GM21515 (cell line): ENCODE data around the gene DDX11.
A peak's percentile ranks its signal among the peaks of the same experiment; 100 is the strongest.
"Not testable (repeated sequence)": the region's sequence is repeated elsewhere in the genome, so short reads cannot be mapped to it uniquely, and the experiment has no call there.

ENCODE experiments used
- ATAC-seq: cut with Tn5 transposase; IDR thresholded peaks from one replicate; pipeline ENCODE4 v1.9.1; 2021; ENCODE audit not compliant: unreplicated experiment

DDX11 gene

DNA sequence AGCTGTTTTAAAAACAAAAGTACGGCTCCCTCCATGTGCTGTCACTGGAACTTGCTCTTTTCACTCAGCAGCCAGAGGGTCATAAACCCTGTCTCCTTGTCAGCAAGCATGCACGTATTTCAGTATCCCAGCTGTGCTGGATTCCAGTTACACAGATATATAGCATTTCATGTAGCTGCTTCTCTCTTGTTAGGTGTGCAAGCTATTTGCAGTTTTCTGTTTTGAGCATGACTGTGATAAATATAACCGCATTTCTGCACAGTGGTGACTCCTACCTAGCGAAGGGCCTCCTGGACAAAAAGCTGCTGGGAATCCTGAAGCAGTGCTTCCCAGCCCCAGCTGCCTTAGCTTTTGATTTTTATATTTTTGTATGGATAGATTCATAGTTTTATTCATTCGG, 24.7 kb downstream of the DDX11 start:
- ATAC-seq, result not testable (repeated sequence)

DNA sequence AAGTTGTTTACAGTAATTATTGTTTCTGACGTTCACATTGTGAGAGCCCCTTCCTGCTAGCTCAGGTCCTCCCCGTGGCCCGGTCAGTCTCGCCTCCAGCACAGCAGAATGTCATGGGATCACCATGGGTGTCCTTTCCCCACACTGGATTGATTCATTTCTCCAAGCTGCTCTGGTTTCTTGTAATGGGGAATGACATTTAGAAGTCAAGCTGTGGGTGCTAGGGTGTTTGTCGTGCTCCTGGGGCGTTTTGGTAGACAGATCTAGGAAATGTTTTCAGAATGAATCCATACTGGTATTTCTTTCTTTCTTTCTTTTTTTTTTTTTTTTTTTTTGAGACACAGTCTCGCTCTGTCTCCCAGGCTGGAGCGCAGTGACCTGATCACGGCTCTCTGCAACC, 25.1 kb downstream of the DDX11 start:
- not testable (repeated sequence) for ATAC-seq

DNA sequence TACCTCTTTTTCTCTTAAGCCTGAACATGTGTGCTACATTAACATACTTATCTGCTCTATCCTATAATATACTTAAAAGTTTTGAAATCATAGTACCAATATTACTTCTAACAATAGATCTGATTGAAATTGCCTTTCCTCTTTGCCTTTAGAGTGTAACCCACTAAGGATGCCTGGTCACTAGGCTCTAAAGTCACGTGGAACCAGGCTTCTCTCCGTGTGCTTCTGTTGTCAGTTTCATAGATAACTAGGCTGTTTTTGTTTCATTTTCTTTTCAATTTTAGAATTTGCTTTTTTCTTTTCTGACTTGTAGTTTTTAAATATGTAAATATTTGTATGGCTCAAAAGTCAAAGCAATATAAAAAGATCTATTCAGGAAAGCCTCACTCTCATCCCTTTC, 25.8 kb downstream of the DDX11 start:
- ATAC-seq, result not testable (repeated sequence)

DNA sequence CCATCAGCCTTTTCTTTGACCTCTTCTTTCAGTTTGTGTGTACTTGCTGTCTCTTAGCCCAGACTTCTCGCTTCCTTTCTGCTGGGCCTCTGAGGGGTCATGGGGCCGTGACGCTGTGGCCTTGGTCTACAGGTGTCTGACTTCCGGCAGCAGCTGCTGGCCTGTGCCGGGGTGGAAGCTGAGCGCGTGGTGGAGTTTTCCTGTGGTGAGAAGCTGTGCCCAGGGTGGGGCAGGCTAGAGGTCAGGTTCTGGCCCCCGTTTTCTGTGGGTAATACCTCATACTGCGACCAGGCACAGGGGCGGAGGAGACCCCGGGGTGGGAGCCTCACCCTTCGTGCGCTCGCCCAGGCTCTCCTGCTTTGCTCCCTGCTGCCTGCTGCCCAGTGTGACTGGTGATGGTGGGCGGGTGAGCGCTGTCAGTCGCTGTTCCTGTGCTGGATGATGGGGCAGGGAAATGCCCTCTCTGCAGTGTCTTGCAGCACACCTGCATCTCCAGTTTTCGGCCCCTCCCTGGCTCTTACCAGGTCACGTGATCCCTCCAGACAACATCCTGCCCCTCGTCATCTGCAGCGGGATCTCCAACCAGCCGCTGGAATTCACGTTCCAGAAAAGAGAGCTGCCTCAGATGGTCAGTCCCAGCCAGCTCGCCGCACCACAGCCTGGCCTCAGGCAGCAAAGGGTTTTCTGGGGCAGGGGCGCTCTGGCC, 27.0 kb downstream of the DDX11 start:
- ATAC-seq, result peak; percentile 92

DNA sequence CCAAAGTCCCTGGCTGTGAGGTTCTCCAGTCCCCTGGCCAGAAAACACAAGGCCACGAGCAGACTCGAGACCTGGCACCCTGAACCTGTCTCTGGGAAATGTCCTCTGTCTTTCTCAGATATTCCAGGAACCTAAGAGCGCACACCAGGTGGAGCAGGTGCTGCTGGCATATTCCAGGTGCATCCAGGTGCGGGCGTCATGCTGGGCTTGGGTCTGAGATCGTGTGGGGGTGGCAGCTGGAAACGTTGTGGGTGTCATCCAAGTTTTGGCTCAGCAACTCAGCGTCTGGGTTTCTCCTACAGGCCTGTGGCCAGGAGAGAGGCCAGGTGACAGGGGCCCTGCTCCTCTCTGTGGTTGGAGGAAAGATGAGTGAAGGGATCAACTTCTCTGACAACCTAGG, 28.5 kb downstream of the DDX11 start:
- ATAC-seq, result not testable (repeated sequence)

DNA sequence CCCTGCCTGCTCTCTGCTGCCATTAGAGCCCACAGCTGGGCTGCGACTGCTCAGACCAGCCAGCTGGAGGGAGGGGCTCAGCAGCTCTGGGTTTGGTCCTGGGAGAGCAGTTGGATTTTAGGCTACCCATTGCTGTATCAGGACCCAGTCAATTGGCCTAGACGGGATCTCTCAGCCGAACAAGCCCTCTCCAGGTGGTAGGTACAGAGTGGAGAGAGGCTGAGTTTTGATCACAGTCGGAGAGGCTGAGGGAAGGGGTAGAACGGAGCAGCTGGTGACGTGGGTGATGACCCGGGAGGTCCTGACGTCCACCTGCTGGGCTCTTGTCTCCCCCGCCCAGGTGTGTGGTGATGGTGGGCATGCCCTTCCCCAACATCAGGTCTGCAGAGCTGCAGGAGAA, 28.9 kb downstream of the DDX11 start:
- not testable (repeated sequence) for ATAC-seq

DNA sequence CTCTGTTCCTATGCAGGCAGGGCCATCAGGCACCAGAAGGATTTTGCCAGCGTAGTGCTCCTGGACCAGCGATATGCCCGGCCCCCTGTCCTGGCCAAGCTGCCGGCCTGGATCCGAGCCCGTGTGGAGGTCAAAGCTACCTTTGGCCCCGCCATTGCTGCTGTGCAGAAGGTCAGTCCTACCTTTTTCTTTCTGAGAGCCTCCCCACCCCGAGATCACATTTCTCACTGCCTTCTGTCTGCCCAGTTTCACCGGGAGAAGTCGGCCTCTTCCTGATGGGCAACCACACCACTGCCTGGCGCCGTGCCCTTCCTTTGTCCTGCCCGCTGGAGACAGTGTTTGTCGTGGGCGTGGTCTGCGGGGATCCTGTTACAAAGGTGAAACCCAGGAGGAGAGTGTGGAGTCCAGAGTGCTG, 29.9 kb downstream of the DDX11 start:
- not testable (repeated sequence) for ATAC-seq

DNA sequence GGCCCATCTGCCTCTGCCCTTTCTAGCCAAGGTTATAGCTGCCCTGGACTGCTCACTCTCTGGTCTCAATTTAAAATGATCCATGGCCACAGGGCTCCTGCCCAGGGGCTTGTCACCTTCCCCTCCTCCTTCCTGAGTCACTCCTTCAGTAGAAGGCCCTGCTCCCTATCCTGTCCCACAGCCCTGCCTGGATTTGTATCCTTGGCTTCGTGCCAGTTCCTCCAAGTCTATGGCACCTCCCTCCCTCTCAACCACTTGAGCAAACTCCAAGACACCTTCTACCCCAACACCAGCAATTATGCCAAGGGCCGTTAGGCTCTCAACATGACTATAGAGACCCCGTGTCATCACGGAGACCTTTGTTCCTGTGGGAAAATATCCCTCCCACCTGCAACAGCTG, 30.6 kb downstream of the DDX11 start:
- ATAC-seq, result not testable (repeated sequence)

DNA sequence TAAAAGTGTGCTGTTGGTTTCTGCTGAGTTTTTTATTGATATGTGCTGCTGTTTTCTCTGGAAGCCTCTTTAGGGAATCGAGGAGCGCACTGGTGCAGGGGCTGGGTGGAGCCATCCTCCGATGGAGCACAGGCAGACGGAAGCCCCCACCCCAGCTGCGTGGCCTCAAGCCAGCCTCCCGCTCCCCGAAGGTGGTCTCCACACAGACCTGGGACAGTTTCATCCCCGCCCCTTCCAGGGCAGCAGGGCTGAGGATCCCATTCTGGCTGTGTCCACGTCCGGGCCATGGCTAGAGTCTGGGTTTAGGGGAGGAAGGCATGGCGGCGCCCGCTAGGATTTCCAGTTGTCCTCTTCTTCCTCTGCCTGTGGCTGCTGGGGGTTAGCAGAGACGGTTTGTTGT, 31.1 kb downstream of the DDX11 start:
- ATAC-seq, result not testable (repeated sequence)

DNA sequence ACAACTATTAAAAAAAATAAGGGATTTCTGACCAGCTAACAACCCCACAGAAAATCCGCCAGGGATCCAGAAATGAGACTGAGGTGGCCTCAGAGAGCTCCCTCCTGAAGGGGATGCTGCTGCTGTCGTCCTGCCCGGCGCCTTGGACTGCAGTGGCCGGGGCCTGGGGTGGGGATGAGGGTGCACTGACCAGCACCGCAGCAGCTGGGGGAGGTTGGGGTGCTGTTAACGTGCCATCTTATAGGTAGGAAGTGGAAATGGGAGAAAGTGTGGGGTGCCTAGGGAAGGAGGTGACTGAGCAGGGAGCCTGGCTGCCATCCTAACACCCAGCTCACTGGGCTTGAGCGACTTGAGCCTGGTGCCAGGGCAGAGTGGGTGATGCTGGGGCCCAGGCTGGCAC, 32.0 kb downstream of the DDX11 start:
- ATAC-seq, result no peak

DNA sequence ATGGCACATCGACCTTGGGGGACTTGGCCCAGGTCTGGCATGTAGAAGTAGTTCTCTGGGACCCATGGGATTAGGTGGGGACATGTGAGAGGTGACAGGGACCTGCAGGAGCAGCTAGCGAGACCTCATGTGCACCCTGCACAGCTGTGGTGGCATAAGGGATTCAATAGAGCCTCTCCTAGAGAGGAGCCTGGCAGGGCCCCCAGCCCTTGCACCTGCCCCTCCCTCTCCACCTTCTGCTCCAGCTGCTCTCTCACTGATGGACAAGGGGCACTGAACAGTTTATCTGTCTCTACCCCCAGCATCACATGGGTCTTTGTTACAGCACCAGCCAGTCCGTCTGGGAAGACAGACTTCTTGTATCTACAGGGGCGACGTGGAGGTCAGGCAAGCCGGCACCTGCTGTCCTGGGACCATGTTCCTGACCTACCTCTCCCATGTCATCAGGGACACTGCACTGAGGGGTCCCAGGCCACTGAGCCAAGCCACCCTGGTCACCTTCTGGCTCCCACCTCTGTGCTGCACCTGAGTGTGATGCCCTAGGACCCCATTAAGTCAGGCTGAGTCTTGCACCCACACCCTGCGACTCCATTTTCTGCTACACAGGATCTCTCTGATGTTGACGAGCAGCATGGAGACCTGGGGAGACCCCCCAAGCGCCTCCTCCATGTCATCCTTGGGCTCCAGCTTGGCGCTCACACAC, 32.6 kb downstream of the DDX11 start:
- no peak for ATAC-seq

DNA sequence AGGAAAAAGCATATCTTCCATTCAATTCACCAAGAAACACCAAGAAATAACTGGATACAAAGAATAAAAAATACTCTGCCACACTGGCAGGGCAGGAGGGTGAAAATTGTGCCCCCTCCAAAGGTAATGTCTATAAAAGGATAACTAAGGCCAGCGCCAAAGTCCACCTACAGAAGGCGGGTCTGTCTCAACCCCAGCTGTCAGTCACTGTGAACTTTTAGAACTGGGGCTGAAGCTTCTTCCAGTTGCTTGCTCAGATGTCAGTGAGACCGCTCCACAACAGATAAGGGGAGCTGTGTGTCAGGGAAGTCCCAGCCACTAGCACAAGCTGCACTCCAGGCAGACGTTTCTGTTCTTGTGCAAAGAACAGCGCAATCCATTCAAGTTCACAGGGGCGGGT, 36.1 kb downstream of the DDX11 start:
- not testable (repeated sequence) for ATAC-seq

DNA sequence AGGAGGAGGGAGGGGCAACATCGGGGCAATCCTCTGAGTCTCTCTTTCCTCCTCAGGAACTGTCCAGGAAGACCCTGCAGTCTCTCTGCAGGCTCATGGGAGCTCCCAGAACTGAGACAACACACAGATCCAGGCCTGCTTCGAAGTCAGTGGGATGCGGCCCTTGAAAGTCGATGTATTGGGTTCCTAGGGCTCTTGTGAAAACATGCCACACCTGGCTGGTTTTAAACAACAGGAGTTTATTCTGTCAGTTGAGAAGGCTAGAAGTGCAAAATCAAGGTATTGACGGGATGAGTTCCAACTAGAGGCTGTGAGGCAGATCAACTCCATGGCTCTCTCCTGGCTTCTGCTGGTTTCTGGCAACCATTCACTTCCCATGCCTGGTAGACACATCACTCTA, 36.6 kb downstream of the DDX11 start:
- not testable (repeated sequence) for ATAC-seq

DNA sequence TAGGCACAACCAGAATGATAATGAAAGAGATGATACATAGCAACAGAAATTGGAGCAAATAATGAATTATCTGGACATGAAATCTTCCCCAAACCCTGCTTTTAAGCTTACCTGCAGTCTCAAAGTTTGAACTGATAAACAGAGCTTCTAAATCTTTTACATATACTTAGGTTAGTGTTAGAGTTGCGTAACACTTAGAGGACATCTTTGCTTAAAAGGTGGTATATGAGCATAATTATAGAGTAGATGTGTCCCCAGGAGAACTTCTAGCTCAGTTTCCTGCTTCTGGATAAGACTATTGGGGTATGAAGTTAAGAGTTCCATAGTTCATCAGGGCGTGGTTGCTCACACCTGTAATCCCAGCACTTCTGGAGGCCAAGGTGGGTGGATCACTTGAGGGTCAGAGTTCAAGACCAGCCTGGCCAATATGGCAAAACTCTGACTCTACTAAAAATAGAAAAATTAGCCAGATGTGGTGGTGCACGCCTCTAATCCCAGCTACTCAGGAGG, 41.5 kb downstream of the DDX11 start:
- not testable (repeated sequence) for ATAC-seq

DNA sequence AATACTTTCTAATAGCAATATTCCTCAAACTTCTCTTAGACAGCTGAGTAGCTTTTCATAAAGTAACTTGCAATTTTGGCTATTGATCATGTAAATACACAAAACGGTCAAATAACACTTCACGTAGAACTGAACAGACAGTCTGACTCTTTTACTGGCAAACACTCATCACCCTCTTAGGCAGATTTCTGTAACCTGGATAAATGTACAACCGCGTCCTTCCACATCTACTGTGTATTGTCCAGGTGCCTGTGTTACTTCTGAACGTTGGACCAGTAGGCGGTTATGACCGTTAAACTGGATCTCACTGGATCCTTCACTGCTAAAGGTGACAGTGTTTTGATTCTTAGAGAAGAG, 43.2 kb downstream of the DDX11 start:
- ATAC-seq, result peak; percentile 19

DNA sequence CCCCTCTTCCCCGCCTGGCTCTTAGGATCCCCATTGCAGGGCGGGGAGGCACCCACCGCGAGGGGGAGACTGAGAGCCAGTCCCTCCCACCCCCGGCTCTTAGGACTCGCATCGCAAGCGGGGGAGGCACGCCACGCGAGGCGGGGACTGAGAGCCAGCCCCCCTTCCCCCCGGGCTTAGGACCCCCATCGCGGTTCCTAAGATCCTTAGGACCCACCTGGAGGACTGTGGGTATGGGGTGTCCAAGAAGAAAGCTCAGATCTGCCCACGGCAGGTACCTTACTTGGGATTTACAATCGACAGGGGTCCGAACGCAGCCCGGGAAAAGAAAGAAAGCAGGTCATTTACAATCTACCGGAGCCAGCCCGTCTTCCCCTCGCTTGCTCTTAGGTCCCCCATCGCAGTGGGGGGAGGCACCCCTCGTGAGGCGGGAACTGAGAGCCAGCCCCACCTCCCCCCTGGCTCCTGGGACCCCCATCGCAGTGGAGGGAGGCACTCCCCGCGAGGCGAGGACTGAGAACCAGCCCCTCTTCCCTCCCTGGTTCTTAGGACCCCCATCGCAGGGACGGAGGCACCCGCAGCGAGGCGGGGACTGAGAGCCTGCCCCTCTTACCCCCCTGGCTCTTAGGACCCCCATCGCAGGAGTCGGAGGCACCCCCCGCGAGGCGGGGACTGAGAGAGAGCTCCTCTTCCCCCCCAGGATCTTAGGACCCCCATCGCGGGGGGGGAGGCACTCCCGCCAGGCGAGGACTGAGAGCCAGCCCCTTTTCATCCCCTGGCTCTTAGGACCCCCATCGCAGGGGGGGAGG, 43.7 kb downstream of the DDX11 start:
- peak; percentile 76 for ATAC-seq

DNA sequence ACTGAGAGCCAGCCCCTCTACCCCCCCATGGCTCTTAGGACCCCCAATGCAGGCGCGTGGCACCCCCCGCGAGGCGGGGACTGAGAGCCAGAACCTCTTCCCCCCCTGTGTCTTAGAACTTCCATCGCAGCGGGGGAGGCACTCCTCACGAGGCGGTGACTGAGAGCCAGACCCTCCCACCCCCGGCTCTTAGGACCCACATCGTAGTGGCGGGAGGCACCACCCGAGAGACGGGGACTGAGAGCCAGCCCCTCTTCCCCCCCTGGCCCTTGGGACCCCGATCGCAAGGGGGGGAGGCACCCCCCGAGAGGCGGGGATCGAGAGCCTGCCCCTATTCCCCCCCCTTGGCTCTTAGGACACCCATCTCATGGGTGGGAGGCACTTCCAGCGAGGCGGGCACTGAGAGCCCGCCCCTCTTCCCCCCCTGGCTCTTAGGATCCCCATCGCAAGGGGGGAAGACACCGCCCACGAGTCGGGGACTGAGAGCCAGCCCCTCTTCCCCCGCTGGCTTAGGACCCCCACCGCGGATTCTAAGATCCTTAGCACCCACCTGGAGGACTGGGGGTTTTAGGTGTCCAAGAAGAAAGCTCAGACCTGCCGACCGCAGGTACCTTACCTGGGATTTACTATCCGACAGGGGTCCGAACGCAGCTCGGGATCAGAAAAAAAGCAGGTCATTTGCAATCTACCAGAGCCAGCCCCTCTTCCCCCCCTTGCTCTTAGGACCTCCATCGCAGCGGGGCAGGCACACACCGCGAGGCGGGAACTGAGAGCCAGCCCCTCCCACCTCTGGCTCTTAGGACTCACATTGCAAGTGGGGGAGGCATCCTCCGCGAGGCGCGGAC, 44.9 kb downstream of the DDX11 start:
- no peak for ATAC-seq

DNA sequence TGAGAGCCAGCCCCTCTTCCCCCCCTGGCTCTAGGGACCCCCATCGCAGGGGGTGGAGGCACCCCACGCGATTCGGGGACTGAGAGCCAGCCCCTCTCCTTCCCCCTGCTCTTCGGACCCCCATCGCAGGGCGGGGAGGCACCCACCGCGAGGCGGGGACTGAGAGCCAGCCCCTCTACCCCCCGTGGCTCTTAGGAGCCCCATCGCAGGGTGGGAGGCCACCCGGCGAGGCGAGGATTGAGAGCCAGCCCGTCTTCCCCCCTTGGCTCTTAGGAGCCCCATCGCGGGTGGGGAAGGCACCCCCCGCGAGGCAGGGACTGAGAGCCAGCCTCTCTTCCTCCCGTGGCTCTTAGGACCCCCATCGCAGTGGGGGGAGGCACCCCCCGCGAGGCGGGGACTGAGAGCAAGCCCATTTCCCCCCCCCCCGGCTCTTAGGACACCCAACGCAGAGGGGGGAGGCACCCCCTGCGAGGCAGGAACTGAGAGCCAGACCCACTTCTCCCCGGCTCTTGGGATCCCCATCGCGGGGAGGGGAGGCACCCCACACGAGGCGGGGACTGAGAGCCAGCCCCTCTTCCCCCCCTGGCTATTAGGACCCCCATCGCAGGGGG, 45.6 kb downstream of the DDX11 start:
- no peak for ATAC-seq

DNA sequence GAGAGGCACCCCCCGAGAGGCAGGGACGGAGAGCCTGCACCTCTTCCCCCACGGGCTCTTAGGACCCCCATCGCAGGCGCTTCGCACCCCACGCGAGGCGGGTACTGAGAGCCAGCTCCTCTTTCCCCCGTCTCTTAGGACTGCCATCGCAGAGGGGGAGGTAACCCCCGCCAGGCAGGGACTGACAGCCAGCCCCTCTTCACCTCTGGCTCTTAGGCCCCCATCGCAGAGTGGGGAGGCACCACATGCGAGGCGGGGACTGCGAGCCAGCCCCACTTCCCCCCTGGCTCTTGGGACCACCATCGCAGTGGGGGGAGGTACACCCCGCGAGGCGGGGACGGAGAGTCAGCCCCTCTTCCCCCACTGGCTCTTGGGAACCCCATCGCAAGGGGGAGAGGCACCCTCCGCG, 46.1 kb downstream of the DDX11 start:
- ATAC-seq, result no peak

DNA sequence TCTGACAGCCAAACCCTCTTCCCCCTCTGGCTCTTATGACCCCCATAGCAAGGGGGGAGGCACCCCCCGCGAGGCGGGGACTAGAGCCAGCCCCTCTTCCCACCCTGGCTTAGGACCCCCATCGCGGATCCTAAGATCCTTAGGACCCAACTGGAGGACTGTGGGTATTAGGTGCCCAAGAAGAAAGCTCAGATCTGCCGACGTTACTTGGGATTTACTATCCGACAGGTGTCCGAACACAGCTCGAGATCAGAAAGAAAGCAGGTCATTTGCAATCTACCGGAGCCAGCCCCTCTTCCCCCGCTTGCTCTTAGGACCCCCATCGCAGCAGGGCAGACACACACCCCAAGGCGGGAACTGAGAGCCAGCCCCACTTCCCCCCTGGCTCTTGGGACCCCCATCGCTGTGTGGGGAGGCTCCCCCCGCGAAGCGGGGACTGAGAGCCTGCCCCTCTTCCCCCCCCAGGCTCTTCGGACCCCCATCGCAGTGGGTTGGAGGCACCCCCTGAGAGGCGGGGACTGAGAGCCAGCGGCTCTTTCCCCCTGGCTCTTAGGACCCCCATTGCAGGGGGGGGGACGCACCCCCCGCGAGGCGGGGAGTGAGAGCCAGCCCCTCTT, 46.8 kb downstream of the DDX11 start:
- ATAC-seq, result no peak
